Left renal pelvis (tissue), 4 donors: Measurements from ENCODE around the gene ANKS1B. TPM values are rescaled to one million over a fixed set of nuclear protein-coding genes. Genes with fewer than 3 reads are reported as not detected.
A peak's percentile ranks its signal among the peaks of the same experiment; 100 is the strongest.
"Not testable (repeated sequence)": the region's sequence is repeated elsewhere in the genome, so short reads cannot be mapped to it uniquely, and the experiment has no call there.

Source experiments
- DNase-seq, 4 donors: peaks; one replicate each; pipeline ENCODE4 v3.0.0-alpha.2; 2013; ENCODE audit warnings: low read depth in 4 of 4, low spot score in 3 of 4
- polyA plus RNA-seq, 4 donors: library from polyadenylated mRNA; unstranded; fragments of 120-200 nt; gene quantifications; one replicate each; pipeline ENCODE4 v1.2.1, GENCODE V29; 2013; ENCODE audit not compliant: insufficient read length in 4 of 4

The ANKS1B gene
- polyA plus RNA-seq, 4 donors = 3.7 to 6.3 (median 4.7) TPM

DNA sequence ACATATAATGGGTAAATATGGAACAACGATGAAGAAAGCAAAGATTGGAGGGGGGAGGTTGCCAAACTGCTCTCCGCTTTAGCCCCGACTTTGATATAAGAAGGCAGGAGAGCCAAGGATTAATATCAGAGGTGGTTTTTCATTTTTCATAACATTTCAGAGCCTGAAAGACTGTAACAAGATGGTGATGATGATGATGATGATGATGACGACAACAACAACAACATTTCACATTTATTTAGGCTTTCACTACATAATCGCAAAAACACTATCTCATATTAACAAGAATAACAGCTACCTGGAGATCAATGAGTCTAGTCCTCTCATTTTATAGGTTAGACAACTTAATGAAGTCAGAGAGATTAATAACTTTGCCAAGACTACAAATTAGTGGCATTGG is 86.1 kb downstream of the ANKS1B start:
- no peak for DNase-seq

DNA sequence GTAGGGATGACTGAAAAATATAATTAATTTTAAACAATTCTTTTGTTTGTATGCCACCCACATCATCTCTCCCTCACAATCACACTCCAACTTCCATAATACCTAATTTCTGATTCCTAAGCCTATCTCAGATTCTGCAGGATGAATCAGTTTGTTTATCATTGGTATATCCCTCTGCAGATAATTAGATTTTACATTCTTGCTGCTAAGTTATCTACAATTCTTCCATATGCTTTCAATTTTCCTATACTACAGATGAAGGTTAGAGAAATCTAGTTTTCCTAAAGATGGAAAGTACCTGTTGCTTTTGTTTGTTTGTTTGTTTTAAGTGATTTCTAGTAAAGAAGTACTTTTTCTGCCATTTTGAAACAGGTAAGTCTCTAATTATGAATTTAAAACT is 105.3 kb downstream of the ANKS1B start:
- no peak for DNase-seq

DNA sequence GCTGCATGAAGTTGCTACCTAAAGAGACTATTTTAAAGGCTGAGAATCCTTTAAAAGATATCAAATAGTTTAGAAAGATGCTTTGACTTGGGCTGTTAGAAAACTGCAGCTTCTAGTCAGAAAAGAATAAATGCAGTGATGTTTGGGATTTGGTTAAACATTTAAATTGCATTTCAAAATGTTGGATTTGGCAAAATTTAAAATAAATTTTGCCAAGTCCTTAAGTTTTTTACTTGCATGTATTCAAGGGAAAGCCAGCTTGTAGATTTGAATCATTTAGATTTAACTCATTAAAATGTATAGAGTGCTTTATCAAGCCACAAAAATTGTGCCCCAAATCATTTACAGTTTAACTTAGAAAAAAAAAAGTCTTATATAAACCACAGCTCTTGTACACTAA is 109.7 kb downstream of the ANKS1B start:
- no peak for DNase-seq

DNA sequence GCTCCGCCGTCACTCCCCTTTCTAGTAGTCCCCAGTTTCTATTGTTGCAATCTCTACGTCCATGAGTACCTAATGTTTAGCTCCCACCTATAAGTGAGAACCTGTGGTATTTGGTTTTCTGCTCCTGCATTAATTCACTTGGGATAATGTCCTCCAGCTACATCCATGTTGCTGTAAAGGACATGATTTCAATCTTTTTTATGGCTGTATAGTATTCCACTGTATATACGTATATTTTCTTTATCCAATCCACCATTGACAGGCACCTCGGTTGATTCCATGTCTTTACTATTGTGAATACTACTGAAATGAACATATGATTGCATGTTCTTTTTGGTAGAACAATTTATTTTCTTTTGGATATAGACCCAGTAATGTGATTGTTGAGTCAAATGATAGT is 114.7 kb downstream of the ANKS1B start:
- no peak for DNase-seq

DNA sequence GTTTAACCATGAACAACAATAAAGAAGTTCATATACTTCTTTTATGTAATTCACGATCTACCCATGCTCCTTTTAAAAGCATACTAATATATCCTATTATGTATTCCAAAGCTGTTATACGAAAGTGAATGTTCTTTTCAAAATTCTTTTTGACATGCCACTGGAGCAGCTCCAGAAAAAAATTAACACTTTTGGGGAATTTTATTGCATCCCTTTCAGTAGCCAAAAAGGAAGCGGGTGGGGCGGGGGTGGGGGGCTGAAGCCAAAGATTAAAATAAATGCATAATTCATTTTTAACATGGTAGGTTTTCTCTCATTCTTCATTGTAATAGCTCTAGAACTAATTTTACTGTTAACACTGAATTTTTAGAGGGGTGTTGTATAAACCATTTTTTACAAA is 123.0 kb downstream of the ANKS1B start:
- no peak for DNase-seq

DNA sequence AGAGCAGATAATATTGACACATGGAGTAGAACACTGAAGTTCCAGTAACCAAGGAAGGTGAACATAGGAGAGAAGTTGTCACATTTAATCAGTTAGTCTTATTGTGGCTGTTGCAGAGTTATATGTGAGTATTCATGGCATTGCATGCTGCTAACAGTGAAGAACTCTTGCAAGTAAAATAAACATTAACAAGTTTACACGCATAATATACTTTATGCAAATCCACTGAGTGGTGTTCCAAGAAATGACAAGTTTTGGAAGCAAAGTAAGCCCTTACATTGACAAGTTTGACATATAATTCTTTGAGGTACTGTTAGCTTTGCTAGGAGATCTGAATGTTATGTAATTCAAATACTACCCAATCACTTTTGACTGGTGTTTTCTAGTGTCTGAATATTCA is 125.6 kb downstream of the ANKS1B start:
- DNase-seq = no peak

DNA sequence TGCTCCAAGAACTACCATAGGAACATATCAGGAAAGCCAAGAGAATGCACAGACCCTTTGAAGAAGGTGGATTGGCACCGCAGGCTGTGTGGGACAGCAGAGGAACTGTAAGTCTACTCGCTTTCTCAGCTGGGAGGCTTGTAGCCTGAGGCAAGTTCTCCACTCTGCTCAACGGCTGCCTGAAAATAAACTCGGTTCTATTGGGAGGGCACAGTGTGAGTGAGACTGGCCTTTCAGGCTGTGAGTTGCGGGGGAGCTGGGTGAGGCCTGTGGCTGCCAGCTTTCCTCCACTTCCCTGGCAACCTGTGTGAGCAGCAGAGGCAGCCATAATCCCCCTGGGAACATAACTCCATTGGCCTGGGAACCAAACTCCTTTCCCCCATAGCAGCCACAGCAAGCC is 132.1 kb downstream of the ANKS1B start:
- DNase-seq = no peak

DNA sequence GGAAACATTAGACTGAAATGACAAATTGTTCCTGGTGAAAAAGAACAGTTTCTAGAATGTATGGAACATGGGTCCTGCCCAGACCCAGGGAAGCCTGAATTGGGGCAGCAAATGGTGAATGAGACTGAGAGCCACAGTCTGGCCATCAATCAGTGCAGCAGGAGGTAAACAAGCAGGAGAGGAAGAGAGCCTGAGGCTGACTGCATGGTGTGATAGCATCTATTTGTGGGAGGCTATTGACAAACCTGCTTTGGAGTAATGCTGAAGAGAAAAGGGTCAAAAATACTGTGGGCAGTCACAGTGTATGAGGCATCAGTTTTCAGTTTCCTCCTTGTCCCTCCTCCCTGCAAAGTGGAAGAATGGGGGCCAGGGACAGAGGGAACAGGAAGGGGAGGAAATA is 136.8 kb downstream of the ANKS1B start:
- DNase-seq = no peak

DNA sequence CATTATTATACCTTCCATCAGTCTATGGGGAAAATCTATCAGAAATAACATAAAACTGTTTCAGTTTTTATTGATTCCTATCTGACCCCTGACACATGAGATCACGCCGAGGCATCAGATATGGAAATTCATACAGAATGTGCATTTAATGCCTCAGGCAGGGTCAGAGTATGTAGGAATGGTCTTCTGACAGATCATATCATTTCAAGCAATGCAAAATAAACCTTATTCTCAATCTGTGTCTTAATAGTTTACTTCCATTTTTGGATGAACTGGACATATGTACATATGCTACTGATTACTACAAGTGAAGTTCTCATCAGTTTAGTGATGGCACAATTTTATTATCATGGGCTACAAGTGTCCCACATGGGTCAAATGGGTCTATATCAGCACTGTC is 150.0 kb downstream of the ANKS1B start:
- DNase-seq = no peak

DNA sequence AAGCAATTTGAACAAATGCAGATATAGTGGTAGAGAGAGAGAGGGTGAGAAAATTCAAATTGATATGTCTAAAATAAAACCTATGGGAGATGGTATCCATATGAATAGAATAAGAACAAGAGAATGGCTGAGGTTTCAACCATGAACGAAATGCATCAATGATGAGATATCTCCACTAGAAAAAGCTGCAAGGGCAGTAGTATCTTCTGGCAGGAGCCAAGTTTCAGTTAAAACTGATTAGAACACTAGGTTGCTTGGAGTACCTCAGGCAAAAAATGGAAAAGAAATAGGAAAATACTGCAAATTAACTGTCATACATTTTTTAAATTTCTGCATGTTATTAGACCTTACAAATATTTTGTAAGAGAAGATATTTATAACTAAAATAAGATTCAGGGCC is 151.3 kb downstream of the ANKS1B start:
- no peak for DNase-seq

DNA sequence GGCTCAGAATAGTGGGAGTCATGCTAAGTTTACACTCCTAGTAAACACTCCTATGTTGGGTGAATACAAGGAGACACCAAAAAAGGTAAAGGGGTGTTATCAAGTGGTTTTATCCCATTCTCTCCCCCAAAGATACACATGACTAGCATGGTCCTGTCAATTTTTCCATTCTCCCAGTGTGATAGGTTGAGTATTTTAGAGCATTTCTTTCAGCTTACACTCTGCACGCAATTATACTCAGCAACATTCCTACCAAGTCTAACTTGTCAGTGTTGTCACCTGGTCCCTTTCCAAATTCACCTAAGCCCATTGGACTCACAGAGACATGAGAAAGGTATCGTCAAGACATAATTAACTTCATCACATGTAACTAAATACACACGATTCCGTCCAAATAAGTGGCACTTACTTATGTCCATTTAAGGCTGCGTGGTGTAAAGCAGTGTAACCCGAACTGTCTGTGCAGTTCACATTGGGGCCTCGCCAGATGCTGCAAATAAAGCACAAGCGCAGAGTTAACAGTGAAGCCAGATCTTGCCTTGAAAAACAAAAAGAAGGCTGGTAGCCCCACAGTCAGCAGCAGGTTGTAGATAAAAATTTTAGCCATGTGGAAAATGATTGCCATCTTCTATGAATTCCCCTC is 159.7 kb downstream of the ANKS1B start:
- DNase-seq = peak in 1 of 4 donors; percentile 15

DNA sequence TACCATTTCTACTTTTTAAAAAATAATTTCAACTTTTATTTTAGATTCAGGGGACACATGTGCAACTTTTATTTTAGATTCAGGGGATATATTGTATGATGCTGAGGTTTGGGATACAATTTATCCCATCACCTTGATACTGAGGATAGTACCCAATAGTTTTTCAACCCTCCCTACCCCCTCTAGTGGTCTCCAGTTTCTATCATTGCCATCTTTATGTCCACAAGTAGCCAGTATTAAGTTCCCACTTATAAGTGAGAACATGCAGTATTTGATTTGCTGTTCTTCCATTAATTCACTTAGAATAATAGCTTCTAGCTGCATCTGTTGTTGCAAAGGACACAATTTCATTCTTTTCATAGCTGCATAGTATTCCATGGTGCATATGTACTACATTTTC is 162.5 kb downstream of the ANKS1B start:
- DNase-seq = no peak

DNA sequence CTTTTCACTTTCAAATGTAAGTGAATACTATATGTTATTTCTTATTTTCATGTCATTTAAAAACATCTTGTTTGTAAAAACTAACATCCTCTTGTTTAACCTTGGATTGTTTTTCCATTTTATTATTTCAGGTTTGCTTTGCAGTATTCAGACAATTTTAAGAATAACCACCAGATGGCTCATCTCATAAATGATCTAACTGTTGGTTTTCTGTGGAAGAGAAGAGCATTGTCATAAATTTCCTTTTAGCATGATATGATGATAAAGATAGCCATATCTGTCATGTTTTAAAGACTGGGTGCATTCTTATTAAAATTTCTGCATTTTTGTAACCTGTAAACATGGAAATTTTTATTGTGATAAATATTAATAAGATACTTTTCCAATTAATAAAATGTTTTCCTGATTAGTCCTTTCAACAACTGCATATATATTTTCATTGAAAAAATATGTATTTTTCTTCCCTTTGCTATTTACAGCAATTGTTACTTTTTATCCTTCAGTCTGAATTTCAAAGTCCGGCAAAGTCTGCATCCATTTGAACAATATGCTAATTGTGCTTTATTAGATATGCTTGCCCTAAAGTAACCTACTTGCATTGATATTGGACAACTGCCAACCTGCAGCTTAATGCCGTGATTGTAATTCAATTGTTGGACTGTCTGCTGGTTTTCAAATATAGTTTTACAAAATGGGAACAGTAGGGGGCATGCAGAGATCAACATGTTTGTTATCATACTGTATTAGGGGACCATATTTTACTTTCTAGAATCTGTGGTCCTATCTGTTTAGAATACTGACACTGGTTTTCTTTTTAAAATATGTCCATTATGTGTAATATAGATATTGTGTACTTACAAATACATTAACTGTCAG is 173.8 kb downstream of the ANKS1B start:
- DNase-seq = peak in 1 of 4 donors; percentile 2

DNA sequence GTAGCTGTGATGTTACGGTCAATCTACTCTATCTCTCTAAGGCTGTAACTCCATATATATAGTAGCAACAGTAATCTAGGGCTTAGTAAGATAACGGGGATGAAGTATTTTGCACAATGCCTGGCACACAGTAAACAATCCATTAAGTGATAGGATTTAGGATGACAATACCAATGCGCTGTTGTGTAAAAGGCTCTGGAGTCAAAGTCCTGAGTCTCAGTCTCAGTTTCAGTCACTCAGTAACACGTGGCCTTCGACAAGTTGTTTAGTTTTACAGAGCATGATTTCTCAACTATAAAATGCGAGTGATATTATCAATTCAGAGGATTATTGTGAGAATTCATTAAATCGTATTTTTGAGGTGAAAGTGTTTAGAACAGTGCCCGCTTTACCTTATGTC is 174.8 kb downstream of the ANKS1B start:
- no peak for DNase-seq

DNA sequence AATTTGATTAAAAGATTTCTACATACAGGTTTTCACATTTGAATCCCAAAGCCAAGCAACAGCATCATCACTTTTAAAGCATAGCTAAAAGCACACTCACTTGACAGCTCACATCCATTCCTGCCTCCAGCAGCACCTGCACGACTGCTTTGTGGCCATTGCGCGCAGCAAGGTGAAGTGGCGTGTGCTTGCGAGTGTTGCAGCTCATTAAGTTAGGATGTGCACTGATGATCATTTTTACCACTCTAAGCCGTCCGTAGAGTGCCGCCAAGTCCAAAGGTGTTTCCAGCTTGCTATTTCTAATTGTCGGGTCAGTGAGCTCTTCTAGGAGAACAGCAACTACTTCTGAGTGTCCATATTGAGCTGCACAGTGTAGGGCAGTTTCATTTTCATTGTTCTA is 178.4 kb downstream of the ANKS1B start:
- no peak for DNase-seq

DNA sequence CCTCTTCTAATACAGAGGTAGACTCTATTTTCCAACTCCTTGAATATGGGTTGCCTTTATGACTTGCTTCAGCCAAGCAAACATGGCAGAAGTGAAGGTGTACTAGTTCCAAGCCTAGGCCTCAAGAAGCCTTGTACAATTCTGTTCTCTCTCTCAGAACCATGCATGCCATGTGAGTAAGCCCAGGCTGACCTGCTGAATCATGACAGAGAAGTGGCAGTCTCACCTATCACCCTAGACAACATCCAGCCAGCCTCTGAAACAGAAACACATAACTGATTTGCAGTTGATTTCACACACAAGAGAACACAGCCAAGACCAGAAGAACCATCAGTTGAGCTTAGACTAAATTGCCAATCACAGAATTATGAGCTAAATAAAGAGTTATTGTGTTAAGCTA is 180.0 kb downstream of the ANKS1B start:
- DNase-seq = no peak

DNA sequence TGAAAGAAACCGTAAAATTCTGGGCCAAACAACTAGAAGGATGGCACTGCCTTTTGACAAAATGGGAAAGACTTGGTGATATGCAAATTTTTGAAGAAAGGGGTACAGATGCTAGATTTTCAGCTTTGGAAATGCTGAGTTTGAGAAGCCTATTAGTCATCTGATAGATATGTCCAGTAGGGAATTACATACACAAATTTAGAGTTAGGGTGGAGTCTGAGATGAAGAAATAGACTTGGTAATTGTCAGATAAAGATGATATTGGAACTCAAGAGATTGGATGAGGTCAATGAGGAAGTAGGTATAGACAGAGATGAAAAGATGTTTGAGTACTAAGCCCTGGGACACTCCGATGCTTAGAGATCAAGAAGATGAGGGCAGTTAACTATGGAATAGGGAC is 184.1 kb downstream of the ANKS1B start:
- DNase-seq = no peak

DNA sequence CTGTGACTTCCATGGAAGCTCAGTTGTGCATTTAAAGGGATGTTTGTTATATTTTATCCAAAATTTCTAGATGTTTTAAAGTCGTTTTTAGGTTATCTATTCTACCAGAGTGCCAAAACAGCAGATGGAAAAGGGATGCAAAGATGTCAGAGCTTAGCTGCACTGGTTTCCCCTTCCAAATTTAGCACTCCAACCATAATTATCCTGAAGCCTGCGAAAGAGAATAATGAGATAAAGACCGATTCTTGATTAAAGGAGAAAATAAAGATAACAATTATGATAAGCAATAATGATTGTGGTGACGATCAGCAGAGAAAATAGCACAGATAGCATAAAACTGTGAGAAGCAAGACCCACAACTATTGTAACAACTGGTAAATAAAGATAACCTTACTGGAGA is 186.8 kb downstream of the ANKS1B start:
- DNase-seq = not testable (repeated sequence)

DNA sequence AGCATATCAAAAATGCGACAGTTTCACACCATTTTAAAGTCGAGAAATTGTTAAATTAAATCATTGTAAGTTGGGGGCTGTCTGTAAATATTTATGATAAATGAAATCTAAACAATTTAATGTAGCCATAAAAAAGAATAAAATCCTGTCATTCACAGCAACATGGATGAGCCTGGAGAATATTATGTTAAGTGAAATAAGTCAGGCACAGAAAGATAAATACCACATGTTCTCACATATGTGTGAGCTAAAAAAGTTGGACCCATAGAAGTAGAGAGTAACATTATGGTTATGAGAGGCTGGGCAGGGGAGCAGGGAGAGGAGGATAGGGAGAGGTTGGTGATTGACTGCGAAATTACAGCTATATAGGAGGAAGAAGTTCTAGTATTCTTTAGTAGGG is 201.3 kb downstream of the ANKS1B start:
- DNase-seq = no peak

DNA sequence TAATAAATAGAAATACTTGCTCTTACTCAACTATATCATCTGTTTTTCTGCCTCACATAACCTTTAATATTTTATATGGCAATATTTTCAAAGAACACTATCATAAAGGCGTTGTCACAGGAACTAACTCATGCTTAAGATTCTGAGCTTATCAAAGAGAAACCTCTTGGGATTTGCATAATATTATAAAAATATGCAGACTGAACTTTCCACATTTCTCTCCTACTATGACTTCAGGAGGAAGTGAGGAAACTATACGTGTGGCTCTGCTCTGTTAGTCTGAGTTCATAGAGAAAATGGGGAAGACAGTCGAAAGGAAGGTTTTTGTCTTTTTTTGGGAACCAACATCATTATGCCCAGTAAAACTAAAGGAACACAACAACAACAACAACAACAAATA is 212.5 kb downstream of the ANKS1B start:
- no peak for DNase-seq

DNA sequence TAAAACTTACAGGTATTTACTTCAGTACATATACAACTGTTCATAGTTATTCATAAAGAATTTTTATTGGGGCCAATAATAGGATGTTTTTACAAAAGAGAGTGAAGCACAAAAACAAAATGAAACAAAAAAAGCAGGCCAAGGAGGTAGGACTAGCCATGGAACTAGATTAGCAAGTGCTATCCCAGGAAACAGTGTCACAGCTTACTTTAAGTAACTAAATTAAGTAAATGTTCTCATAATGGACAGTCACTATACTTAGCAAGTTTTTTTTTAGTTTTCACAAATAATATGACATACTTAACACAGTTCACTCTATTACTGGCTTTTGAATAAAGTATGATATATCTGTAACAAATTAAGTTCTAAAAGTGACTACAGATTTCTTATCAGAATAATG is 213.1 kb downstream of the ANKS1B start:
- no peak for DNase-seq

DNA sequence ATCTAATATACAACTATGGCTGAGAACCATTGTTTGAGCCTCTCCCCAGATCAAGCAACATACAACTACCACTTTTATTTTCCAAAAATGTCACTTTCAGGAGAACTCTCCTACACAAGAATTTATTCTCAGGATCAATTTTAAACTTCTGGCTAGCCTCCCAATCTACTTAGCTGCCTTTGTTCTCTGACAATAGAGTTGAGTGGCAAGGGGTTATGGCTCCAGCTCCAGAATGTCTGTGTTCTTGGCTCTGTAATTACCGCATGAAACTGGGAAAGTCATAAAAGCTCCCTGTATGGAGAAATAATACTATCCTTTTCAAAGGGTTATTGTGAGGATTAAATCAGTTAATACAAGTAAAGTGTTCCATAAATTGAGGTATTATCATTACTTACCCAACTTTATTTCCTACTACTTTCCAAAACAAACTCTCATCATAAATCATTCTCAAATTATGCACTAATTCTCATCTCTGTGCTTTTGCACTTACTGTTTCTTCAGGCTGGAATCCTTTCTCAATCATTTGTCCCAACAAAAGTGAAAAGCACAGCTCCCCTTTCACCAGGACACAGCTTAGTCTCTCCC is 215.2 kb downstream of the ANKS1B start:
- DNase-seq = no peak
